ENCODE measurements around the gene OBP2A.
"Not testable (repeated sequence)": the region's sequence is repeated elsewhere in the genome, so short reads cannot be mapped to it uniquely, and the experiment has no call there.

The OBP2A gene

GRCh38 chr9:135512241-135512603 lies 33.7 kb upstream of the OBP2A start:
- DNase-seq: no peak

- no peak for DNase-seq
These were observed 33.0 kb upstream of the OBP2A start for GRCh38 chr9:135512904-135513303.

- DNase-seq: no peak
These were observed 32.5 kb upstream of the OBP2A start for GRCh38 chr9:135513351-135513846.

DNA sequence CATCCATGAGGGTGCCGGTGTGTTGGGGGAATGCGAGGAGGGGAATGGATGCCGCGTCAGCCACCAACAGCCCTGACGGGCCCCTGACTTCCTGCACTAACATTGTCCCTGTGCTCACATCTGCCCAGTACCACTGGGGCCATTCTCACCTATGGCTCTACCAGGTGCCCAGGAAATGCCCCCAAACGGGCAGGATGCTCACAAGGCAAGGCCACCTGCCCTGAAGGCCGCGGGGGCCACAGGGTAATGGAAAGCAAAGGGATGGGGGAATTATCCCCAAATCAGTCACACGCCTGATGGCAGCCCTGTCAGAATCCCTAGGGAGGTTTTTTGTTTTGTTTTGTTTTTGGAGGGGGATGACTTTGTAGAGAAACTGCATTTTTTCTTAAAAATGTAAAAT lies 32.0 kb upstream of the OBP2A start:
- not testable (repeated sequence) for DNase-seq

GRCh38 chr9:135514342-135515082 lies 31.4 kb upstream of the OBP2A start:
- DNase-seq: no peak

GRCh38 chr9:135515083-135515951 lies 30.6 kb upstream of the OBP2A start:
- no peak for DNase-seq

GRCh38 chr9:135516132-135516860 lies 29.6 kb upstream of the OBP2A start:
- no peak for DNase-seq

DNA sequence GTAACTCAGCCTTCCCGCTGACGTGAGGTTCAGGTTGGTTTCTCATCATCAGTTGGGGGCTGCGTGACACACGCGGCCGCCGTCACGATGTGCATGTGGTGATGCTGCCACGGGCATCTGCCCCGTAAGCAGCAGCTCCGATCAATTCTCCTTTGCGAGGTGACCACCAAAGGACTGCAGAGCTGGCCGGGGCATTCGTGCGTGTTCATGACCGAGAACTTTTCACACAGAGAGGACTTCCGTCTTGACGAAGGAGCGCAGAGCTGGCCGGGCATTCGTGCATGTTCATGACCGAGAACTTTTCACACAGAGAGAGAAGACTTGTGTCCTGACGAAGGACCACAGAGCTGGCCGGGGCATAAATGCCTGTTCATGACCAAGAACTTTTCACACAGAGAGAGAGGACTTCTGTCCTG lies 28.5 kb upstream of the OBP2A start:
- no peak for DNase-seq

DNA sequence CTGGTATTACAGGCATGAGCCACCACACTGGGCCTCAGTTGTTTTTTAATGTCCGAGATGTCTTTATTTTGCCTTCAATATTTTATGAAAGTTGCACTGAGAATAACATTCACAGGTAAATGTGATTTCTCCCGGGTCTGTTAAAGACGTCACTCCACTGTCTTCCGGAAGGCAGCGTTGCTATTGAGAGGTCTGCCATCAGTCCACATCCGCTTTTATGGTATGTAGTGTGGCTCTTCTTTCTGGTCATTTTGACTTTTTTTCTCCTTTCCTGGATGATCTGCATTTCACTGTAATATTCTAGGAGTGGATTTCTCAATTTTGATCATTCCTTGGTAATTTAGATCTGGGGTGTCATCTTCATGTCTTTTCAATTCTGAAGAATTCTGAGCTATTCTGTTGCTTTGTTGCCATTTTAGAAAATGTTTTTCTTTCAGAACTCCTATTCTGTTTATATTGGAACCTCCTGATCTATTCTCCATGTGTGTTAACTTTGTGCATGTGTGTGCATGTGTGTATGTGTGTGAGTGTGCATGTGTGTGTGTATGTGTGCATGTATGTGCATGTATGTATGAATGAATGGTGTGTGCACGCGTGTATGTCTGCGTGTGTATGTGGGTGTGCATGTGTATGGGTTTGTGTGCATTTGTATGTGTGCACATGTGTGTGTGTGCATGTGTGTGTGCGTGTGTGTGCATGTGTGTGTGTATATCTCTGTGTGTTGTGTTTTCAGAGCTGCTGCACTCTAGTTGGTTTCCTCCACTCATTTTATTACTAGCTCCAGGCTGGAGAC lies 26.6 kb upstream of the OBP2A start:
- no peak for DNase-seq

GRCh38 chr9:135520916-135521607 lies 24.9 kb upstream of the OBP2A start, which contains the start of gene LCN1:
LCN1 (plus strand) TSS chr9:135521440; CDS start chr9:135521498, 58 bp downstream.
- no peak for DNase-seq

- DNase-seq: no peak
These were observed 24.3 kb upstream of the OBP2A start for GRCh38 chr9:135521608-135522095.

- no peak for DNase-seq
These were observed 23.6 kb upstream of the OBP2A start for GRCh38 chr9:135522137-135522877.

GRCh38 chr9:135522931-135523330 lies 23.0 kb upstream of the OBP2A start:
- DNase-seq: no peak

DNA sequence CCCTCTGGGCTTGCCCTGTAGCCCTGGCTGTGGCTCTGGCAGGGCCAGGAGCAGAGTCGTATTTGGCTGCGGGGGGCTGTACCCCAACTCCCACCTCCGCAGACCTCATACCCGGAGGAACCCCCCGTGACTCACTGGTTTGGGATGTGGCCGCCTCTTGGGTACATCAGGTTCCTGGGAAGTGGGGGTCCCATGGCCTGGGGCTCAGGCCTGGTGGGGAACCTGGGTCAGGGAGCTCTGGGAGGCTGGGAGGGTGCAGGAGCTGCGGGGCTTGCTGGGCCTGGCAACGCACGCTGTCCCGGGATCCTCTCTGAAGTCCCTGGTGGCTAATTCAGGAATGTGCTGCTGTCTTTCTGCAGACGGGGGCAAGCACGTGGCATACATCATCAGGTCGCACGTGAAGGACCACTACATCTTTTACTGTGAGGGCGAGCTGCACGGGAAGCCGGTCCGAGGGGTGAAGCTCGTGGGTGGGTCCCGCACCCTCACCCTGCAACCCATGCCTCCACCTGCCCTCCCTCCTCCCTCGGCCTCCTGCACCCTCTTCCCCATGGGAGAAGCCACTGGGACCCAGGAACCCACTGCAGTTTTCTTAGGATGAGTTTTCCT lies 22.3 kb upstream of the OBP2A start:
- no peak for DNase-seq

GRCh38 chr9:135524130-135524861 lies 21.6 kb upstream of the OBP2A start:
- DNase-seq: no peak

- DNase-seq: no peak
These were observed 20.5 kb upstream of the OBP2A start for GRCh38 chr9:135525241-135526088.

- DNase-seq: no peak
These were observed 19.7 kb upstream of the OBP2A start for GRCh38 chr9:135526089-135526729.
